A549 (cell line): ENCODE measurements around the gene BCAS4.

Source experiments
- CTCF ChIP-seq: fragments of >200 bp; sonication (Bioruptor Twin); formaldehyde crosslinking; IDR thresholded peaks from 3 replicates; pipeline ENCODE4 v1.5.1; 2016
- EHMT2 ChIP-seq: fragments of 200-600 bp; sonication (generic); IDR thresholded peaks from 2 replicates; pipeline ENCODE4 v1.6.1; 2016; ENCODE audit warnings: antibody characterized with exemption, low read depth, mild to moderate bottlenecking, moderate library complexity
- EP300 ChIP-seq, 2 experiments: fragments of >200 bp; sonication (Bioruptor Twin); formaldehyde crosslinking; IDR thresholded peaks; 2 replicates in 1 of 2; 3 replicates in 1 of 2; pipeline ENCODE4 v1.6.1; 2016 to 2017
- HMGXB4 ChIP-seq: fragments of 250-450 bp; sonication (Bioruptor Pico); IDR thresholded peaks from 2 replicates; pipeline ENCODE4 v1.5.0; 2021; ENCODE audit warnings: mild to moderate bottlenecking, moderate library complexity, borderline replicate concordance
- NPAS2 ChIP-seq: fragments of 250-450 bp; sonication (Bioruptor Pico); IDR thresholded peaks from 2 replicates; pipeline ENCODE4 v1.8.0; 2022; ENCODE audit warnings: mild to moderate bottlenecking, moderate library complexity, borderline replicate concordance
- PHF8 ChIP-seq: fragments of 200-600 bp; sonication (generic); IDR thresholded peaks from 2 replicates; pipeline ENCODE4 v1.6.1; 2016; ENCODE audit warnings: low read depth, mild to moderate bottlenecking, antibody characterized with exemption, moderate library complexity, borderline replicate concordance
- RAD21 ChIP-seq, 2 experiments: fragments of >200 bp in 1 of 2; sonication (Bioruptor Twin) in 1 of 2; formaldehyde crosslinking in 1 of 2; IDR thresholded peaks in 1 of 2; conservative IDR thresholded peaks in 1 of 2; 2 replicates in 1 of 2; 3 replicates in 1 of 2; pipeline ENCODE4 v1.6.1; 2012 to 2018; ENCODE audit warnings: inconsistent platforms in 1 of 2
- RCOR1 ChIP-seq: fragments of 150-350 bp; IDR thresholded peaks from 2 replicates; pipeline ENCODE4 v1.6.1; 2014; ENCODE audit warnings: antibody characterized with exemption, low read length, low read depth
- REST ChIP-seq: fragments of 200-600 bp; sonication (generic); IDR thresholded peaks from 2 replicates; pipeline ENCODE4 v1.6.1; 2016; ENCODE audit warnings: antibody characterized with exemption, mild to moderate bottlenecking, moderate library complexity
- USF2 ChIP-seq: fragments of 450-650 bp; IDR thresholded peaks from 2 replicates; pipeline ENCODE4 v1.6.1; 2014; ENCODE audit warnings: antibody characterized with exemption
- ZSCAN20 ChIP-seq: fragments of 250-450 bp; sonication (Bioruptor Pico); IDR thresholded peaks from 2 replicates; pipeline ENCODE4 v1.8.0; 2022; ENCODE audit warnings: mild to moderate bottlenecking, moderate library complexity

- TF ChIP-seq CTCF (no peak), NPAS2 (no peak), RAD21 (conservative IDR thresholded peaks at IDR 0.05 in 1 of 2, IDR thresholded peaks at IDR 0.05 in 1 of 2) (no peak), ZSCAN20 (CRISPR knock-in tag) (no peak), RCOR1 (no peak), USF2 (no peak), REST (no peak), PHF8 (no peak), EP300 (IDR thresholded peaks at IDR 0.05) (no peak), EHMT2 (no peak), HMGXB4 (no peak)
Observed at GRCh38 chr20:50892394-50892793, 97.5 kb downstream of the BCAS4 start.
